Omental fat pad (tissue), 4 donors: Measurements from ENCODE around the gene CLEC4G. TPM values are rescaled to one million over a fixed set of nuclear protein-coding genes. Genes with fewer than 3 reads are reported as not detected.

Experiments used
- ATAC-seq: fragments of 150-250 bp; one replicate; pipeline ENCODE4 v1.9.1; 2016; ENCODE audit warnings: mild to moderate bottlenecking, moderate library complexity; ENCODE audit not compliant: low FRiP score
- DNase-seq: peaks from one replicate; pipeline ENCODE4 v3.0.0-alpha.2; 2019; ENCODE audit warnings: low spot score
- total RNA-seq, 4 donors: library from RNA; depleted of rRNA; stranded (reverse); fragments of >200 nt; gene quantifications; one replicate each; pipeline ENCODE4 v1.1.0, GENCODE V29; 2016
- TF ChIP-seq, protein P1 (sequence below), 3 donors: fragments of 450-650 bp; IDR thresholded peaks; one replicate each; pipeline ENCODE4 v1.5.1; 2016 to 2017; ENCODE audit warnings: antibody characterized with exemption in 3 of 3, mild to moderate bottlenecking in 3 of 3, moderate library complexity in 2 of 3

The CLEC4G gene
- total RNA-seq, 4 donors from 2014 or later = 2.3 to 9.3 (median 6.0) TPM

DNA sequence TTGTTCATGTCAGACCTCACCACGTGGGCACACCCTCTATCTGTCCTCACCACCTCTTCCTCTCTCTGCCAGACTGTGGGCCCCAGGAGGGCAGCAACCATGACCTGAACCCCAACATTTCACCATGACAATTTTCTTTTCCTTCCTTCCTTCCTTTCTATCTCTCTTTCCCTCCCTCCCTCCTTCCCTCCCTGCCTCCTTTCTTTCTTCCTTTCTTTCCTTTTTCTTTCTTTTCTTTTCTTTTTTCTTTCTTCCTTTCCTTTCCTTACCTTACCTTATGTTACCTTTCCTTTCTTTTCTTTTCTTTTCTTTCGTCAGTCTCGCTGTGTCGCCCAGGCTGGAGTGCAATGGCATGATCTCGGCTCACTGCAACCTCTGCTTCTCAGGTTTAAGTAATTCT, 21.3 kb downstream of the CLEC4G start:
- ATAC-seq = no peak
- TF ChIP-seq, protein P1, sequence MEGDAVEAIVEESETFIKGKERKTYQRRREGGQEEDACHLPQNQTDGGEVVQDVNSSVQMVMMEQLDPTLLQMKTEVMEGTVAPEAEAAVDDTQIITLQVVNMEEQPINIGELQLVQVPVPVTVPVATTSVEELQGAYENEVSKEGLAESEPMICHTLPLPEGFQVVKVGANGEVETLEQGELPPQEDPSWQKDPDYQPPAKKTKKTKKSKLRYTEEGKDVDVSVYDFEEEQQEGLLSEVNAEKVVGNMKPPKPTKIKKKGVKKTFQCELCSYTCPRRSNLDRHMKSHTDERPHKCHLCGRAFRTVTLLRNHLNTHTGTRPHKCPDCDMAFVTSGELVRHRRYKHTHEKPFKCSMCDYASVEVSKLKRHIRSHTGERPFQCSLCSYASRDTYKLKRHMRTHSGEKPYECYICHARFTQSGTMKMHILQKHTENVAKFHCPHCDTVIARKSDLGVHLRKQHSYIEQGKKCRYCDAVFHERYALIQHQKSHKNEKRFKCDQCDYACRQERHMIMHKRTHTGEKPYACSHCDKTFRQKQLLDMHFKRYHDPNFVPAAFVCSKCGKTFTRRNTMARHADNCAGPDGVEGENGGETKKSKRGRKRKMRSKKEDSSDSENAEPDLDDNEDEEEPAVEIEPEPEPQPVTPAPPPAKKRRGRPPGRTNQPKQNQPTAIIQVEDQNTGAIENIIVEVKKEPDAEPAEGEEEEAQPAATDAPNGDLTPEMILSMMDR (IDR thresholded peaks at IDR 0.05) = no peak
- no peak for DNase-seq

DNA sequence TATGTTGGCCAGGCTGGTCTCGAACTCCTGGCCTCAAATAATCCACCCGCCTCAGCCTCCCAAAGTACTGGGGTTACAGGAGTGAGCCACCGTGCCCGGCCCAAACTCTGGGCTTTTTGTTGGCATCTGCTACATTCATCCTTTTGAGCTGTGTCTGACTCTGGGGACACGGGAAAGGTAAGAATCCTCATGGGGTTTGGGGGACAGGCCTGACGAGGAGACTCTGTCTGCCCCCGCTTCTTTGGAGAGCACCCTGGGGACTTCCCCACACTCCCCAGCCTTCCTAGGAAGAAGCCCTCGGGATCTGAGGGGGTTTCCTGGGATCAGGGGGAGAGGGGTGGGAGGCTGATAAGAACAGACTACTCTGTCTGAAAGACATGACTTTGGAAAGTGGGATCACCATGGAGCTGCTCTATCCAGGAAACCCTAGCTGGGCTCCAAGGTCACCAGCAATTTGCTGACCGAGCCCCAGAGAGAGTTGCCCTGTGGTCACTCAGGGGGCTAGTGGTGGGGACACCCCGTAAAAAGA, 21.9 kb downstream of the CLEC4G start:
- no peak for DNase-seq
- TF ChIP-seq, protein P1 (IDR thresholded peaks at IDR 0.05) = no peak
- ATAC-seq = no peak

DNA sequence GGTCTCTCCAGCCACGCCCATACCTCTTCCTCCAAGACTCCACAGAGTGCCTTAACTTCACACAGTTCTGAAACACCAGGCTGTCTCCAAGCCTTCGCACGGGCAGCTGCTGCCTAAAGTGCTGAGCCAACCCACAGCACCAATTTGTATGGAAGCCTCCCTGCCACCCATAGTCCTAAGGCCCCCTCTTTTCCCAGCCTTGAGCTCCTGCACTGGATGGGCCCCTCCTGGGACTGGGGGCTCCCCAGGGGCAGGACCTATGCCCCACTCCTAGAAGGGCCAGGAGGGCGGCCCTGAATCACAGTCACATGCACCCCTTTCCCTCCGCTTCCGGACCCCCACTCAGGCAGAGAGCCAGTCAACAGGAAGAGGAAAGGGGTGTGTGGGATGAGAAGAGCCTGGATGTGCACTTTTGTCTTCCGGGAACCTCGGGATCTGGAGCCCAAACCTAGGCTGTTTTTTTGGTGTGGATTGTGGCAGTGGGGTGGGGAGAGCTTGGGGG, 24.9 kb downstream of the CLEC4G start:
- no peak for ATAC-seq
- TF ChIP-seq, protein P1 (IDR thresholded peaks at IDR 0.05) = no peak
- no peak for DNase-seq

DNA sequence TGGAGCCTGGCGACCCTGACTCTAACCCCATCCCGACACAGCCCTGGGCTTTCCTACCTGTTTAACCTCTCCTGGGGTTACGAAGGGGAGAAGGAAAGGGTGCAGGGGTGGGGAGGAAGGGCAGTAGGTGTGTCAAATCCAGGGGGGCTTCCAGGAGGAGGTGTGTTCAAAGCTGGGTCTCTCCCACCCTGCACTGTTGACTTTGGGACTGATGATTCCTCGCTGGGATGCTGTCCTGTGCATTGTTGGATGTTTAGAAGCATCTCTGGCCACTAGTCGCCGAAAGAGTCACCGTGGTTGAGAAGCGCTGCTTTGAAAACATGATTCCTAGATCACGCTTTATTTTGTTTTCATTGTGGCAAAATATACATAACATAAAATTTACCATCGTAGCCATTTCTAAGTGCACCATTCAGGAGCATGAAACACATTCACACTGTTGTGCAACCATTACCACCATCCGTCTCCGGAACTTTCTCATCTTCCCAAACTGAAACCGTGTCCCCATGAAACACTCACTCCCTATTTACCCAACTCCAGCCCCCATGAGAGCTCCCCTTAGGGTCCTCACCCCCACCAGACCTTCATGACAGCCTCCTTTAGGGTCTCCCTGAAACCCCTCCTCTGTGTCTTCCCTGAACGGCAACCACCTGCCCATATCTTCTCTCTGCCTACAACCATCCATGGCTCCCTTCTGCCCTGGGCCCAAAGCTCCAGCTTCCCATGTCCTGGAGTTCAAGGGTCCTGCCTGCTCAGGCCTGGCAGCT, 25.5 kb downstream of the CLEC4G start:
- no peak for DNase-seq
- ATAC-seq = no peak
- TF ChIP-seq, protein P1 (IDR thresholded peaks at IDR 0.05) = no peak

DNA sequence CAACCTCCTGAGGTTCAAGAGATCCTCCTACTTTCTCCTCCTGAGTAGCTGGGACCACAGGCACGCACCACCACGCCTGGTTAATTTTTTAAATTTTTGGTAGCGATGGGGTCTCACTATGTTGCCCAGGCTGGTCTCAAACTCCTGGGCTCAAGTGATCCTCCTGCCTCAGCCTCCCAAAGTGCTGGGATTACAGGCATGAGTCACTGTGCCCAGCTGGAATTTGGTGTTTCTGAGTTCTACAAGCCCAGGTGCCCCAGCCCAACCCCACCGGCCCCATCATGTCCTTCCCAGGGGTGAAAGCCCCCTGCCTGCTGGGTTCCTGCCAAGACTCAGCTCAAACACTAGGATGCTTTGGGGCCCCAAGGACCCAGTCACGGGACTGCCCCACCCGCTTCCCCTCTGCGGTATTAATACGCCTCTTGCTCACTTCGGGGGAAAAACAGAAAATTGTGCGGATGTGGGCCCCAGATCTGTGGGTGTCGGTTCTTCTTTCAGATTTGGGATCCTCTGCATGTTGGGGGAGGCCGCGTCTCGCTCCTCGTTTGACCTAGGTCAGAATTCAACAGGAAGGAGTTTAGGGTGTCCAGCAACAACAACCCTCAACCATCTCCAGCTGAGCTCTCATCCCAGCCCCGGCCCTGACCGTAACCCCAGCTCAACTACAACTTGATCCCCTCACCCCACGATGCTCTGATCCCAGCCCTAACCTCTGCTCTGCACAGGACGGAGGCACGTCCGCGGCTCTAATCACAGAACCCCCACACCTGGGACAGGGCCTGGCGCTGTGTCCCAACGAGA, 26.3 kb downstream of the CLEC4G start:
- ATAC-seq (no peak), DNase-seq (no peak)
- TF ChIP-seq, protein P1 (IDR thresholded peaks at IDR 0.05) = no peak

DNA sequence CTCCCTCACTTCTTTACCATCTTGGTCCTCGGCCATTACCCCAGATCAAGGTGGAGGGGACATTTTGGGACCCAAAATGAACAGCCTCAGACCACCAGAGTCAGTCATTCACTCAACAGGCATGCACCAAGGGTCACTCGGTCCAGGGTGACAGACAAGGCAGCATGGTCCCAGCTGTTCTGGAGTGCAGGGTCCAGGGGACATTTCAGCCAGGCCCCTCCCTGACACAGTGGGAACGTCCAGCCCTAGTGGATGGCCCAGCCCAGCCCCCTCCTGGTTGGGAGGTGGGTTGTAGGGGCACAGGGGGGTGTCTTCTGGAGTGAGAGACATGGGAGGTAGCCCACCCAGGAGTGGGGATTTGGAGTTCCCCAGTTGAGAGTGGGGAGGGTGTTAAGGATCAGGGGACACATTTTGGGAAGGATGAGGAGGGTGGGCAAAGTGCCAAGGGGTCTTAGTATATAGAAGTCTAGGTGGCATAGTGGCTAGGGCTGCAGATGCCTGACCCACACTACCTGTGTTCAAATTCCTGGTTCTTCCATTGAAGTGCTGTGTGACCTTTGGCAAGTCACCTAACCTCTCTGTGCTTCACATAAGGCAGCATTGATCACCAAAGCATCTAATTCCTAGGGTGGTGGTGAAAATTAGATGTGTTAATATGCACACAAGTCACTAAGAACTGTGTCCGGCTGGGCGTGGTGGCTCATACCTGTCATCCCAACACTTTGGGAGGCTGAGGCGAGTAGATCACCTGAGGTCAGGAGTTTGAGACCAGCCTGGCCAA, 27.4 kb downstream of the CLEC4G start:
- DNase-seq (no peak), ATAC-seq (no peak)
- TF ChIP-seq, protein P1 (IDR thresholded peaks at IDR 0.05) = no peak
